ENCODE measurements around the gene NIPBL.

GRCh38 chr5:36891266-36891665 is 14.7 kb downstream of the NIPBL start:
- TF ChIP-seq ZNF263 (CRISPR knock-in tag; IDR thresholded peaks at IDR 0.05; ENCODE audit: low read depth) (no peak), ATF6 (CRISPR knock-in tag; IDR thresholded peaks at IDR 0.05) (no peak)

All from WTC11 (cell line).